Caco-2 (cell line): ENCODE data around the gene FBXL15. TPM values are rescaled to one million over a fixed set of nuclear protein-coding genes. Genes with fewer than 3 reads are reported as not detected.

Source experiments
- BruUV-seq: library from RNA; stranded (reverse); fragments of 400-500 nt; replicated peaks from 2 replicates; lab custom pipeline; 2021; lab: Mats Ljungman, UMichigan
- CTCF ChIA-PET: fragments of 300-600 bp; sonication (Branson Sonifier 250); formaldehyde crosslinking; loops from one replicate; lab custom pipeline; 2022; ENCODE audit warnings: antibody characterized with exemption; lab: Charles Lee
- POLR2A ChIA-PET: fragments of 300-600 bp; sonication (Branson Sonifier 250); formaldehyde crosslinking; loops from one replicate; lab custom pipeline; 2022; ENCODE audit warnings: antibody characterized with exemption; lab: Charles Lee
- DNase-seq, 2 experiments: peaks; one replicate each; pipeline versions ENCODE4 v3.0.0 to v3.0.0-alpha.2; 2020 to 2022
- H3K27me3 ChIP-seq: replicated peaks from 2 replicates; pipeline ENCODE4 v1.6.0; 2011; ENCODE audit warnings: low read length; ENCODE audit not compliant: control insufficient read depth, insufficient read depth
- H3K36me3 ChIP-seq: 2 replicates; pipeline ENCODE4 v1.5.1; 2011; ENCODE audit warnings: low read length; ENCODE audit not compliant: control insufficient read depth, insufficient read depth
- H3K4me1 ChIP-seq: fragments of 250-450 bp; sonication (Bioruptor Pico); 2 replicates; pipeline ENCODE4 v1.5.1; 2020; ENCODE audit warnings: mild to moderate bottlenecking
- H3K4me3 ChIP-seq: 2 replicates; pipeline ENCODE4 v1.5.1; 2011; ENCODE audit warnings: low read depth, mild to moderate bottlenecking, control low read depth, low read length
- H3K9me3 ChIP-seq: fragments of 250-450 bp; sonication (Bioruptor Pico); 2 replicates; pipeline ENCODE4 v1.5.1; 2020; ENCODE audit warnings: mild to moderate bottlenecking, moderate library complexity
- H3K27ac Mint-ChIP-seq: one replicate; pipeline ENCODE4 v1.8.0; 2022; ENCODE audit warnings: mixed read lengths; ENCODE audit not compliant: unreplicated experiment
- H3K27me3 Mint-ChIP-seq: one replicate; pipeline ENCODE4 v1.8.0; 2022; ENCODE audit warnings: mixed read lengths; ENCODE audit not compliant: insufficient read depth, unreplicated experiment
- H3K36me3 Mint-ChIP-seq: one replicate; pipeline ENCODE4 v1.8.0; 2022; ENCODE audit warnings: mild to moderate bottlenecking, mixed read lengths; ENCODE audit not compliant: insufficient read depth, unreplicated experiment
- H3K4me1 Mint-ChIP-seq: one replicate; pipeline ENCODE4 v1.8.0; 2022; ENCODE audit warnings: low read depth, mixed read lengths; ENCODE audit not compliant: unreplicated experiment
- H3K4me3 Mint-ChIP-seq: one replicate; pipeline ENCODE4 v1.8.0; 2022; ENCODE audit warnings: mild to moderate bottlenecking, moderate library complexity, mixed read lengths; ENCODE audit not compliant: unreplicated experiment
- H3K9me3 Mint-ChIP-seq: one replicate; pipeline ENCODE4 v1.8.0; 2022; ENCODE audit warnings: mixed read lengths; ENCODE audit not compliant: unreplicated experiment
- CTCF ChIP-seq, 2 experiments: fragments of 200-600 bp in 1 of 2; IDR thresholded peaks; 1 replicate in 1 of 2; 2 replicates in 1 of 2; pipeline versions ENCODE4 v1.5.1 to v1.8.0; 2011 to 2022; ENCODE audit warnings: antibody characterized with exemption in 1 of 2, control low read depth in 1 of 2, inconsistent platforms in 1 of 2, low read depth in 1 of 2, low read length in 1 of 2, mild to moderate bottlenecking in 1 of 2, moderate library complexity in 1 of 2; ENCODE audit not compliant: insufficient read depth in 1 of 2, severe bottlenecking in 1 of 2, unreplicated experiment in 1 of 2
- intact Hi-C: fragments of 100-400 bp; cut with micrococcal nuclease; formaldehyde crosslinking; loops from one replicate; pipeline ENCODE4 v1.10.0; 2022; ENCODE audit not compliant: unreplicated experiment
- total RNA-seq: library from RNA; stranded (reverse); gene quantifications from 2 replicates; pipeline ENCODE4 v1.2.3, GENCODE V29; 2022

Gene FBXL15
- total RNA-seq, 1 experiment from 2014 or later = 7.9 TPM

GRCh38 chr10:102422545-102423129 lies 2.0 kb downstream of the FBXL15 start:
- no peaks in the 10 kb centered on the region for H3K27me3 Mint-ChIP-seq
- H3K27ac Mint-ChIP-seq = peak overlapping the region; percentile 97
- no peaks in the 10 kb centered on the region for H3K9me3 Mint-ChIP-seq
- ChIA-PET CTCF (interaction anchor here (0.7 to 5.3 kb wide), 15 partner anchors 10 to 253 kb away, joined by 3 to 37 read pairs (median 5); partner anchors contain the start of genes CUEDC2, ELOVL3 and NFKB2), POLR2A (interaction anchor here (0.6 to 2.7 kb wide), 3 partner anchors 10 to 28 kb away, joined by 3 to 20 read pairs (median 8); partner anchors contain the start of gene CUEDC2)
- TSS peak; percentile 42 for BruUV-seq
- H3K27me3 ChIP-seq = no peaks in the 10 kb centered on the region
- H3K4me3 ChIP-seq = peak overlapping the region; percentile 83
- TF ChIP-seq CTCF (IDR thresholded peaks at IDR 0.05; ENCODE audit: insufficient read depth in 1 of 2, low read depth in 1 of 2, low read length in 1 of 2, severe bottlenecking in 1 of 2, unreplicated experiment in 1 of 2) = peak; percentile 84 to 95
- peak; percentile 90 to 92 for DNase-seq
- H3K4me3 Mint-ChIP-seq = peak overlapping the region; percentile 99
- peaks cover 33% of the 10 kb centered on the region for H3K36me3 Mint-ChIP-seq
- peaks cover 7% of the 10 kb centered on the region for H3K4me1 Mint-ChIP-seq
- peaks cover 9% of the 10 kb centered on the region; the same call in 1 of the 2 replicates for H3K4me1 ChIP-seq
- H3K36me3 ChIP-seq = 0 out of 2 replicates have a peak, but pooled peaks cover 1% of the 10 kb centered on the region
- H3K9me3 ChIP-seq = no peaks in the 10 kb centered on the region
- intact Hi-C loops = loop anchor here (1.0 to 5.0 kb wide), 4 partner anchors 10 to 160 kb away; partner anchors contain the start of gene CUEDC2

- H3K36me3 Mint-ChIP-seq = peaks cover 33% of the 10 kb centered on the region
- no peaks in the 10 kb centered on the region for H3K9me3 Mint-ChIP-seq
- POLR2A ChIA-PET = interaction anchor here (0.6 to 2.7 kb wide), 3 partner anchors 9 to 178 kb away, joined by 3 to 20 read pairs (median 4); partner anchors contain the start of genes CUEDC2 and GBF1
- TF ChIP-seq CTCF (IDR thresholded peaks at IDR 0.05; ENCODE audit: insufficient read depth in 1 of 2, low read depth in 1 of 2, low read length in 1 of 2, severe bottlenecking in 1 of 2, unreplicated experiment in 1 of 2) = no peak
- TSS peak; percentile 27 for BruUV-seq
- DNase-seq = no peak
- CTCF ChIA-PET = interaction anchor here (0.7 to 5.3 kb wide), 8 partner anchors 9 to 254 kb away, joined by 3 to 37 read pairs (median 9); partner anchors contain the start of genes CUEDC2, ELOVL3 and NFKB2
- peaks cover 5% of the 10 kb centered on the region; the same call in 1 of the 2 replicates for H3K4me1 ChIP-seq
- H3K4me3 ChIP-seq = no peak overlapping the region; the same call in 1 of the 2 replicates
- H3K4me3 Mint-ChIP-seq = no peak overlapping the region
- no peaks in the 10 kb centered on the region for H3K27me3 Mint-ChIP-seq
- no peak overlapping the region for H3K27ac Mint-ChIP-seq
- H3K9me3 ChIP-seq = no peaks in the 10 kb centered on the region
- peaks cover 7% of the 10 kb centered on the region for H3K4me1 Mint-ChIP-seq
- 0 out of 2 replicates have a peak, but pooled peaks cover 1% of the 10 kb centered on the region for H3K36me3 ChIP-seq
- H3K27me3 ChIP-seq = no peaks in the 10 kb centered on the region
- intact Hi-C loops = loop anchor here (5.0 kb wide), 1 partner anchor 159 kb away; no protein-coding TSS in a partner anchor
These were observed 2.8 kb downstream of the FBXL15 start for GRCh38 chr10:102423372-102423968.

- no peak overlapping the region for H3K27ac Mint-ChIP-seq
- intact Hi-C loops = loop anchor here (5.0 kb wide), 1 partner anchor 158 kb away; no protein-coding TSS in a partner anchor
These were observed 3.5 kb downstream of the FBXL15 start for GRCh38 chr10:102424145-102424544.

More at GRCh38 chr10:102424145-102424544, 3.5 kb downstream of the FBXL15 start:
- H3K4me3 ChIP-seq = no peak overlapping the region
- BruUV-seq = no TSS peak
- 0 out of 2 replicates have a peak, but pooled peaks cover 1% of the 10 kb centered on the region for H3K36me3 ChIP-seq
- no peak for DNase-seq
- H3K4me3 Mint-ChIP-seq = no peak overlapping the region
- H3K9me3 ChIP-seq = no peaks in the 10 kb centered on the region
- CTCF ChIA-PET = interaction anchor here (5.3 kb wide), 1 partner anchor 30 kb away, joined by 28 read pairs; the partner anchor contains the start of gene NFKB2
- peaks cover 5% of the 10 kb centered on the region; the same call in 1 of the 2 replicates for H3K4me1 ChIP-seq
- peaks cover 30% of the 10 kb centered on the region for H3K36me3 Mint-ChIP-seq
- no peaks in the 10 kb centered on the region for H3K27me3 ChIP-seq
- POLR2A ChIA-PET = interaction anchor here (0.6 to 2.7 kb wide), 2 partner anchors 8 to 179 kb away, joined by 4 to 20 read pairs; partner anchors contain the start of genes CUEDC2 and GBF1
- no peaks in the 10 kb centered on the region for H3K27me3 Mint-ChIP-seq
- H3K4me1 Mint-ChIP-seq = peaks cover 3% of the 10 kb centered on the region
- H3K9me3 Mint-ChIP-seq = no peaks in the 10 kb centered on the region
- no peak for TF ChIP-seq CTCF (IDR thresholded peaks at IDR 0.05; ENCODE audit: insufficient read depth in 1 of 2, low read depth in 1 of 2, low read length in 1 of 2, severe bottlenecking in 1 of 2, unreplicated experiment in 1 of 2)
